Motor neuron (in vitro differentiated cells): Measurements from ENCODE around the gene NPFF. TPM values are rescaled to one million over a fixed set of nuclear protein-coding genes. Genes with fewer than 3 reads are reported as not detected.
"Not testable (repeated sequence)": the region's sequence is repeated elsewhere in the genome, so short reads cannot be mapped to it uniquely, and the experiment has no call there.

ENCODE experiments used
- ATAC-seq, 8 experiments: fragments of 200-7000 bp; cut with Tn5 transposase; replicated peaks in 6 of 8; 2 replicates each; pipeline ENCODE4 v1.8.0; 2021; ENCODE audit warnings: mild to moderate bottlenecking in 8 of 8, moderate library complexity in 8 of 8
- H3K27ac ChIP-seq, 2 donors: fragments of 250-450 bp; sonication (Bioruptor Pico); 2 replicates each; pipeline ENCODE4 v1.9.0; 2021; ENCODE audit warnings: antibody characterized with exemption in 2 of 2, mild to moderate bottlenecking in 2 of 2, moderate library complexity in 1 of 2
- H3K4me1 ChIP-seq, 2 donors: fragments of 250-450 bp; sonication (Bioruptor Pico); replicated peaks in 1 of 2; 2 replicates each; pipeline ENCODE4 v1.6.1; 2021; ENCODE audit warnings: antibody characterized with exemption in 2 of 2, mild to moderate bottlenecking in 2 of 2, moderate library complexity in 1 of 2
- H3K4me3 ChIP-seq, 5 donors: fragments of 250-450 bp; sonication (Bioruptor Pico); 2 replicates each; pipeline ENCODE4 v1.9.0; 2021; ENCODE audit warnings: antibody characterized with exemption in 5 of 5, mild to moderate bottlenecking in 5 of 5, moderate library complexity in 4 of 5
- WGBS, 10 experiments: fragments of 450-650 bp; shearing (Covaris generic); methylation state at CpG; one replicate each; pipeline ENCODE4 v1.0.0; 2022; 5-methylcytosine and 5-hydroxymethylcytosine counted together
- in situ Hi-C, 9 experiments: fragments of 400-800 bp; cut with MboI; loops; one replicate each; pipeline ENCODE4 v1.15.0; 2021; ENCODE audit warnings: low sequenced_read_pairs in 9 of 9, low pct_unique_long_range_greater_than_20kb in 2 of 9; ENCODE audit not compliant: unreplicated experiment in 9 of 9
- total RNA-seq, 8 experiments: library from RNA; unstranded; fragments of 300-600 nt; gene quantifications; 2 replicates each; pipeline versions ENCODE4 v1.2.3 to v1.2.4, GENCODE V29; 2022

NPFF gene
- 1 to 10 TPM in 1 of 8 experiments, under 1 TPM in 1, not detected in 6; 0.78 to 2.2 TPM for total RNA-seq

- peaks cover 3% of the 10 kb centered on the region in 2 donors for H3K4me1 ChIP-seq
- 60 to 96% (median 85%) methylated on average over 1 to 3 of the region's 9 CpGs; no CpG with 5 or more reads in 6 of the 10 experiments for WGBS, 10 experiments
- in situ Hi-C loops, result loop anchor here in 2 of 9 experiments (25.0 kb wide), 1 partner anchor 170 kb away; the partner anchor contains the start of gene SP7 (in 2 of the 2)
- no peak for ATAC-seq
- H3K4me3 ChIP-seq, result no peak within 1 kb of the TSS
- no peak within 1 kb of the TSS for H3K27ac ChIP-seq
These were observed at the start of gene NPFF for GRCh38 chr12:53506881-53507602. Gene NPFF (minus strand): TSS chr12:53507484. CDS start chr12:53507474, 10 bp downstream.

- ATAC-seq, result no peak
- in situ Hi-C loops, result no loop called here
- Histone ChIP-seq H3K4me3 (no peak overlapping the region), H3K27ac (no peak overlapping the region), H3K4me1 (no peaks in the 10 kb centered on the region)
- 67 to 100% (median 76%) methylated on average over 5 to 11 of the region's 14 CpGs for WGBS, 10 experiments
These were observed 45.4 kb upstream of the NPFF start for GRCh38 chr12:53552361-53553327.

- 22 to 100% (median 94%) methylated on average over 1 to 2 of the region's 2 CpGs; no CpG with 5 or more reads in 3 of the 10 experiments for WGBS, 10 experiments
- peak in 1 of 8 experiments; percentile 65 for ATAC-seq
These were observed 44.6 kb upstream of the NPFF start for GRCh38 chr12:53551889-53552291.

GRCh38 chr12:53550595-53550994 lies 43.3 kb upstream of the NPFF start:
- 73 to 100% (median 100%) methylated on average over 1 of the region's 1 CpG; no CpG with 5 or more reads in 3 of the 10 experiments for WGBS, 10 experiments
- in situ Hi-C loops, result no loop called here
- ATAC-seq, result no peak
- Histone ChIP-seq H3K4me3 (no peak overlapping the region), H3K4me1 (no peaks in the 10 kb centered on the region), H3K27ac (no peak overlapping the region)

More at GRCh38 chr12:53551889-53552291, 44.6 kb upstream of the NPFF start:
- in situ Hi-C loops, result no loop called here
- Histone ChIP-seq H3K4me1 (no peaks in the 10 kb centered on the region), H3K27ac (no peak overlapping the region), H3K4me3 (no peak overlapping the region)

GRCh38 chr12:53550131-53550530 lies 42.8 kb upstream of the NPFF start:
- in situ Hi-C loops, H3K4me3 ChIP-seq, ATAC-seq, H3K4me1 ChIP-seq, H3K27ac ChIP-seq: not testable (repeated sequence)
- 80 to 100% (median 97%) methylated on average over 2 to 8 of the region's 8 CpGs; no CpG with 5 or more reads in 2 of the 10 experiments for WGBS, 10 experiments

- H3K4me3 ChIP-seq, H3K27ac ChIP-seq, H3K4me1 ChIP-seq, ATAC-seq: not testable (repeated sequence)
- 93 to 100% (median 96%) methylated on average over 1 to 4 of the region's 6 CpGs; no CpG with 5 or more reads in 3 of the 10 experiments for WGBS, 10 experiments
- in situ Hi-C loops, result loop anchor here in 4 of 9 experiments (10.0 to 25.0 kb wide), 2 partner anchors 114 to 126 kb away; partner anchors contain the start of gene ATP5MC2 (in 2 of the 4)
These were observed 41.1 kb upstream of the NPFF start for GRCh38 chr12:53548354-53548753.

GRCh38 chr12:53543539-53543938 lies 36.3 kb upstream of the NPFF start:
- H3K4me1 ChIP-seq, result peaks cover 7 to 8% of the 10 kb centered on the region in 2 donors
- H3K27ac ChIP-seq, result no peak overlapping the region
- 13 to 62% (median 39%) methylated on average over 2 to 5 of the region's 5 CpGs; no CpG with 5 or more reads in 1 of the 10 experiments for WGBS, 10 experiments
- in situ Hi-C loops, result loop anchor here in 4 of 9 experiments (10.0 to 25.0 kb wide), 2 partner anchors 119 to 131 kb away; partner anchors contain the start of gene ATP5MC2 (in 2 of the 4)
- no peak overlapping the region for H3K4me3 ChIP-seq
- peak; percentile 66 to 96 (median 90) for ATAC-seq

- Histone ChIP-seq H3K4me1 (peaks cover 13 to 18% of the 10 kb centered on the region in 2 donors), H3K4me3 (no peak overlapping the region), H3K27ac (peak overlapping the region in 1 of 2 donors; percentile 92)
- in situ Hi-C loops, result loop anchor here in 2 of 9 experiments (25.0 kb wide), 1 partner anchor 123 kb away; no protein-coding TSS in a partner anchor
- WGBS, 10 experiments, result 90 to 100% (median 97%) methylated on average over 1 to 3 of the region's 3 CpGs; no CpG with 5 or more reads in 4 of the 10 experiments
- no peak for ATAC-seq
These were observed 32.2 kb upstream of the NPFF start for GRCh38 chr12:53539526-53539925.

- peaks cover 13 to 18% of the 10 kb centered on the region in 2 donors for H3K4me1 ChIP-seq
- no peak overlapping the region for H3K4me3 ChIP-seq
- 0 to 50% (median 0%) methylated on average over 1 of the region's 1 CpG; no CpG with 5 or more reads in 6 of the 10 experiments for whole genome bisulfite sequencing, 10 experiments
- ATAC-seq, result peak; percentile 39 to 99 (median 99)
- in situ Hi-C loops, result loop anchor here in 2 of 9 experiments (25.0 kb wide), 1 partner anchor 124 kb away; no protein-coding TSS in a partner anchor
- H3K27ac ChIP-seq, result peak overlapping the region; percentile 65 to 92
These were observed 31.0 kb upstream of the NPFF start for GRCh38 chr12:53538209-53538689.

GRCh38 chr12:53536962-53537361 lies 29.7 kb upstream of the NPFF start:
- H3K27ac ChIP-seq, result no peak overlapping the region
- in situ Hi-C loops, result loop anchor here in 2 of 9 experiments (25.0 kb wide), 1 partner anchor 125 kb away; no protein-coding TSS in a partner anchor
- no peak overlapping the region for H3K4me3 ChIP-seq
- no peak for ATAC-seq
- 63 to 100% (median 100%) methylated on average over 1 to 3 of the region's 3 CpGs; no CpG with 5 or more reads in 2 of the 10 experiments for WGBS, 10 experiments
- peaks cover 13 to 18% of the 10 kb centered on the region in 2 donors for H3K4me1 ChIP-seq

GRCh38 chr12:53533471-53533870 lies 26.2 kb upstream of the NPFF start:
- WGBS, 10 experiments, result 40 to 100% (median 82%) methylated on average over 1 to 2 of the region's 2 CpGs; no CpG with 5 or more reads in 2 of the 10 experiments

More at GRCh38 chr12:53533471-53533870, 26.2 kb upstream of the NPFF start:
- H3K4me1 ChIP-seq, result peaks cover 5 to 10% of the 10 kb centered on the region in 2 donors
- H3K27ac ChIP-seq, result no peak overlapping the region
- ATAC-seq, result no peak
- in situ Hi-C loops, result loop anchor here in 2 of 9 experiments (25.0 kb wide), 1 partner anchor 129 kb away; no protein-coding TSS in a partner anchor
- H3K4me3 ChIP-seq, result no peak overlapping the region
